GM12878 (cell line): ENCODE results near the gene METTL27. TPM values are rescaled to one million over a fixed set of nuclear protein-coding genes. Genes with fewer than 3 reads are reported as not detected.
"Not testable (repeated sequence)": the region's sequence is repeated elsewhere in the genome, so short reads cannot be mapped to it uniquely, and the experiment has no call there.

Experiments
- ATAC-seq: fragments of 200-7000 bp; cut with Tn5 transposase; 3 replicates; pipeline ENCODE4 v1.9.1; 2020; ENCODE audit warnings: mild to moderate bottlenecking, moderate library complexity
- BruUV-seq: library from RNA; stranded (reverse); fragments of 400-500 nt; replicated peaks from 2 replicates; lab custom pipeline; 2021; lab: Mats Ljungman, UMichigan
- CTCF ChIA-PET: fragments of 300-600 bp; sonication (Branson Sonifier 250); formaldehyde crosslinking; extraction: SDS; loops from one replicate; lab custom pipeline; 2021; ENCODE audit warnings: inconsistent platforms; lab: Yijun Ruan, JAX
- POLR2A ChIA-PET: fragments of 350-600 bp; formaldehyde crosslinking; extraction: SDS; loops from one replicate; lab custom pipeline; 2021; ENCODE audit warnings: inconsistent platforms; lab: Charles Lee
- RAD21 ChIA-PET: fragments of 300-600 bp; sonication (Branson Sonifier 250); formaldehyde crosslinking; loops from one replicate; lab custom pipeline; 2023; ENCODE audit warnings: antibody characterized with exemption; ENCODE audit not compliant: unreplicated experiment; lab: Charles Lee
- SMC1A ChIA-PET: fragments of 300-600 bp; sonication (Branson Sonifier 250); formaldehyde crosslinking; loops from one replicate; lab custom pipeline; 2023; ENCODE audit not compliant: unreplicated experiment, uncharacterized antibody; lab: Charles Lee
- DNase-seq: peaks from one replicate; pipeline ENCODE4 v3.0.0-alpha.2; 2011; ENCODE audit warnings: low read depth, low spot score
- FAIRE-seq: peaks from 3 replicates; lab custom pipeline; 2011; peaks lifted over from hg19 to GRCh38; lab: Jason Lieb, UNC
- H2AFZ ChIP-seq: 2 replicates; pipeline ENCODE4 v1.6.0; 2011; ENCODE audit warnings: low read depth, low read length, control low read depth; ENCODE audit not compliant: control insufficient read depth
- H3K27ac ChIP-seq: 2 replicates; pipeline ENCODE4 v1.5.1; 2011; ENCODE audit warnings: control low read depth; ENCODE audit not compliant: control insufficient read depth, insufficient read depth
- H3K27me3 ChIP-seq, 2 experiments: replicated peaks in 1 of 2; 2 replicates each; pipeline versions ENCODE4 v1.6.0 to v1.6.1; 2011; ENCODE audit warnings: low read length in 1 of 2; ENCODE audit not compliant: control insufficient read depth in 2 of 2, insufficient read depth in 2 of 2
- H3K36me3 ChIP-seq, 2 experiments: 2 replicates each; pipeline ENCODE4 v1.5.1; 2011; ENCODE audit warnings: low read length in 1 of 2; ENCODE audit not compliant: control insufficient read depth in 2 of 2, insufficient read depth in 2 of 2
- H3K4me1 ChIP-seq: 2 replicates; pipeline ENCODE4 v1.6.1; 2011; ENCODE audit warnings: mild to moderate bottlenecking, low read length, moderate library complexity, mixed read lengths; ENCODE audit not compliant: control insufficient read depth, insufficient read depth
- H3K4me2 ChIP-seq: 2 replicates; pipeline ENCODE4 v1.6.0; 2011; ENCODE audit warnings: control low read depth; ENCODE audit not compliant: control insufficient read depth, insufficient read depth
- H3K4me3 ChIP-seq: fragments of 200-600 bp; sonication (generic); 2 replicates; pipeline ENCODE4 v1.5.1; 2016
- H3K79me2 ChIP-seq: 2 replicates; pipeline ENCODE4 v1.6.0; 2011; ENCODE audit warnings: low read length; ENCODE audit not compliant: control insufficient read depth, insufficient read depth
- H3K9ac ChIP-seq: 2 replicates; pipeline ENCODE4 v1.8.0; 2011; ENCODE audit warnings: low read length, control low read depth, mixed read lengths; ENCODE audit not compliant: control insufficient read depth, insufficient read depth
- H3K9me3 ChIP-seq: replicated peaks from 3 replicates; pipeline ENCODE4 v1.5.1; 2011; ENCODE audit warnings: mild to moderate bottlenecking, low read length; ENCODE audit not compliant: control insufficient read depth, insufficient read depth
- H4K20me1 ChIP-seq: 2 replicates; pipeline ENCODE4 v1.6.0; 2011; ENCODE audit not compliant: control insufficient read depth, insufficient read depth
- WGBS: methylation state at CpG from one replicate; pipeline ENCODE4 v1.1.6; 2016; ENCODE audit warnings: low lambda C conversion rate; ENCODE audit not compliant: insufficient replicate concordance, insufficient coverage; ENCODE audit errors: missing lambda C conversion rate; 5-methylcytosine and 5-hydroxymethylcytosine counted together
- in situ Hi-C: fragments of 300-500 bp; cut with MboI; formaldehyde crosslinking; loops from 9 replicates; pipeline ENCODE4 v1.14.3; 2018; ENCODE audit warnings: mixed read lengths
- intact Hi-C: fragments of 100-400 bp; cut with micrococcal nuclease; formaldehyde crosslinking; loops from one replicate; pipeline ENCODE4 v1.14.2; 2022; ENCODE audit not compliant: unreplicated experiment
- polyA plus RNA-seq, 11 experiments: library from polyadenylated mRNA; depleted of rRNA in 4 of 11; unstranded in 6 of 11; stranded (reverse) in 5 of 11; fragments of >200 nt; fragmentation: Nextera tagmentation in 4 of 11; fragmentation: Illumina TruSeq in 1 of 11; extraction: Ambion mirVana in 4 of 11; extraction: Trizol in 1 of 11; gene quantifications; 1 replicate in 1 of 11; 2 replicates in 10 of 11; pipeline versions ENCODE4 v1.2.1 to v1.2.3, GENCODE V29; 2011 to 2016; ENCODE audit warnings: inconsistent platforms in 2 of 11, missing spikeins in 2 of 11, low read depth in 1 of 11
- total RNA-seq, 4 experiments: library from RNA; depleted of rRNA in 3 of 4; stranded (reverse); fragments of >200 nt in 3 of 4; fragmentation: Illumina TruSeq in 1 of 4; extraction: Trizol in 1 of 4; gene quantifications; 2 replicates each; pipeline versions ENCODE4 v1.2.1 to v1.2.3, GENCODE V29; 2013 to 2021

METTL27 gene
- total and polyA plus RNA-seq, 10 of the 15 experiments (the other 5 are each of a cell fraction or from before 2014, with no cell fraction given), result 0.10 to 3.4 (median 0.68) TPM

- CTCF ChIA-PET, POLR2A ChIA-PET, H3K4me2 ChIP-seq, H3K27ac ChIP-seq, intact Hi-C loops, BruUV-seq, H3K4me1 ChIP-seq, SMC1A ChIA-PET, H2AFZ ChIP-seq, H4K20me1 ChIP-seq, H3K9me3 ChIP-seq, H3K27me3 ChIP-seq, H3K36me3 ChIP-seq, in situ Hi-C loops, H3K9ac ChIP-seq, ATAC-seq, DNase-seq, H3K4me3 ChIP-seq, H3K79me2 ChIP-seq, FAIRE-seq, RAD21 ChIA-PET: not testable (repeated sequence)
- WGBS, result 88% methylated on average over 16 of the region's 34 CpGs
Measured at GRCh38 chr7:73797176-73797575, 45.1 kb downstream of the METTL27 start.

GRCh38 chr7:73796656-73797055 lies 45.7 kb downstream of the METTL27 start:
- H3K9me3 ChIP-seq, H3K36me3 ChIP-seq, H3K4me3 ChIP-seq, FAIRE-seq, intact Hi-C loops, H3K9ac ChIP-seq, POLR2A ChIA-PET, H4K20me1 ChIP-seq, H2AFZ ChIP-seq, H3K4me2 ChIP-seq, DNase-seq, RAD21 ChIA-PET, H3K79me2 ChIP-seq, H3K4me1 ChIP-seq, H3K27ac ChIP-seq, H3K27me3 ChIP-seq, BruUV-seq, ATAC-seq, in situ Hi-C loops: not testable (repeated sequence)
- SMC1A ChIA-PET, result interaction anchor here (0.8 kb wide), 1 partner anchor 58 kb away, joined by 3 read pairs; no protein-coding TSS in a partner anchor
- WGBS, result 87% methylated on average over 3 of the region's 6 CpGs
- CTCF ChIA-PET, result interaction anchor here (0.7 kb wide), 1 partner anchor 58 kb away, joined by 3 read pairs; the partner anchor contains the start of gene ABHD11

- H3K36me3 ChIP-seq, SMC1A ChIA-PET, FAIRE-seq, H3K4me1 ChIP-seq, H3K27ac ChIP-seq, RAD21 ChIA-PET, in situ Hi-C loops, H3K4me2 ChIP-seq, ATAC-seq, H3K4me3 ChIP-seq, intact Hi-C loops, DNase-seq, H4K20me1 ChIP-seq, H3K9me3 ChIP-seq, H3K79me2 ChIP-seq, POLR2A ChIA-PET, H3K27me3 ChIP-seq, BruUV-seq, H2AFZ ChIP-seq, H3K9ac ChIP-seq: not testable (repeated sequence)
- CTCF ChIA-PET, result interaction anchor here (1.6 kb wide), 1 partner anchor 9 kb away, joined by 4 read pairs; no protein-coding TSS in a partner anchor
Measured at GRCh38 chr7:73795188-73795587, 47.1 kb downstream of the METTL27 start.

GRCh38 chr7:73791170-73791690 lies 51.1 kb downstream of the METTL27 start:
- H3K4me2 ChIP-seq, H3K36me3 ChIP-seq, H3K27me3 ChIP-seq, FAIRE-seq, intact Hi-C loops, H4K20me1 ChIP-seq, H2AFZ ChIP-seq, SMC1A ChIA-PET, RAD21 ChIA-PET, H3K4me1 ChIP-seq, in situ Hi-C loops, H3K9ac ChIP-seq, H3K27ac ChIP-seq, POLR2A ChIA-PET, H3K79me2 ChIP-seq, H3K9me3 ChIP-seq, DNase-seq, ATAC-seq, H3K4me3 ChIP-seq, BruUV-seq: not testable (repeated sequence)
- WGBS, result 82% methylated on average over 6 of the region's 7 CpGs
- CTCF ChIA-PET, result interaction anchor here (0.6 kb wide), 1 partner anchor 51 kb away, joined by 3 read pairs; the partner anchor contains the start of gene METTL27
